WTC11 (cell line): ENCODE data around the gene MCRIP2.
A peak's percentile ranks its signal among the peaks of the same experiment; 100 is the strongest.

ENCODE experiments used
- ATF1 ChIP-seq: sonication (generic); formaldehyde crosslinking; IDR thresholded peaks from 2 replicates; pipeline ENCODE4 v1.8.1; 2023; ENCODE audit warnings: mild to moderate bottlenecking, moderate library complexity, missing genetic modification reagents
- CBFB ChIP-seq: sonication (generic); formaldehyde crosslinking; IDR thresholded peaks from 2 replicates; pipeline ENCODE4 v1.8.1; 2022; ENCODE audit warnings: mild to moderate bottlenecking, low read depth, missing genetic modification reagents
- ELF4 ChIP-seq: sonication (generic); formaldehyde crosslinking; IDR thresholded peaks from 2 replicates; pipeline ENCODE4 v1.8.1; 2022; ENCODE audit warnings: low read depth, mild to moderate bottlenecking, moderate library complexity, missing genetic modification reagents
- IRF2 ChIP-seq: sonication (generic); formaldehyde crosslinking; IDR thresholded peaks from 2 replicates; pipeline ENCODE4 v1.8.0; 2022; ENCODE audit warnings: low read depth, missing genetic modification reagents, borderline replicate concordance
- MXD4 ChIP-seq: fragments of 250-450 bp; sonication (Bioruptor Pico); IDR thresholded peaks from 2 replicates; pipeline ENCODE4 v1.8.0; 2021; ENCODE audit warnings: mild to moderate bottlenecking, moderate library complexity, borderline replicate concordance
- NFYB ChIP-seq: sonication (generic); formaldehyde crosslinking; conservative IDR thresholded peaks from 2 replicates; pipeline ENCODE4 v1.8.0; 2022; ENCODE audit warnings: low read depth, missing genetic modification reagents
- NR2C2 ChIP-seq: sonication (generic); formaldehyde crosslinking; IDR thresholded peaks from 2 replicates; pipeline ENCODE4 v1.8.0; 2022; ENCODE audit warnings: mild to moderate bottlenecking, missing genetic modification reagents
- SP1 ChIP-seq: sonication (generic); formaldehyde crosslinking; conservative IDR thresholded peaks from 2 replicates; pipeline ENCODE4 v1.8.1; 2022; ENCODE audit warnings: missing genetic modification reagents
- TF ChIP-seq, protein P1 (sequence below): fragments of 250-450 bp; sonication (Bioruptor Pico); IDR thresholded peaks from 2 replicates; pipeline ENCODE4 v1.9.0; 2021; ENCODE audit warnings: mild to moderate bottlenecking
- TF ChIP-seq, protein P2 (sequence below): fragments of 200-600 bp; IDR thresholded peaks from 2 replicates; pipeline ENCODE4 v1.8.0; 2022; ENCODE audit warnings: antibody characterized with exemption
- TF ChIP-seq, protein P3 (sequence below): sonication (generic); formaldehyde crosslinking; IDR thresholded peaks from 2 replicates; pipeline ENCODE4 v1.8.1; 2023; ENCODE audit warnings: mild to moderate bottlenecking, missing genetic modification reagents, moderate library complexity
- TF ChIP-seq, protein P4 (sequence below): sonication (generic); formaldehyde crosslinking; IDR thresholded peaks from 2 replicates; pipeline ENCODE4 v1.8.0; 2022; ENCODE audit warnings: mild to moderate bottlenecking, missing genetic modification reagents

DNA sequence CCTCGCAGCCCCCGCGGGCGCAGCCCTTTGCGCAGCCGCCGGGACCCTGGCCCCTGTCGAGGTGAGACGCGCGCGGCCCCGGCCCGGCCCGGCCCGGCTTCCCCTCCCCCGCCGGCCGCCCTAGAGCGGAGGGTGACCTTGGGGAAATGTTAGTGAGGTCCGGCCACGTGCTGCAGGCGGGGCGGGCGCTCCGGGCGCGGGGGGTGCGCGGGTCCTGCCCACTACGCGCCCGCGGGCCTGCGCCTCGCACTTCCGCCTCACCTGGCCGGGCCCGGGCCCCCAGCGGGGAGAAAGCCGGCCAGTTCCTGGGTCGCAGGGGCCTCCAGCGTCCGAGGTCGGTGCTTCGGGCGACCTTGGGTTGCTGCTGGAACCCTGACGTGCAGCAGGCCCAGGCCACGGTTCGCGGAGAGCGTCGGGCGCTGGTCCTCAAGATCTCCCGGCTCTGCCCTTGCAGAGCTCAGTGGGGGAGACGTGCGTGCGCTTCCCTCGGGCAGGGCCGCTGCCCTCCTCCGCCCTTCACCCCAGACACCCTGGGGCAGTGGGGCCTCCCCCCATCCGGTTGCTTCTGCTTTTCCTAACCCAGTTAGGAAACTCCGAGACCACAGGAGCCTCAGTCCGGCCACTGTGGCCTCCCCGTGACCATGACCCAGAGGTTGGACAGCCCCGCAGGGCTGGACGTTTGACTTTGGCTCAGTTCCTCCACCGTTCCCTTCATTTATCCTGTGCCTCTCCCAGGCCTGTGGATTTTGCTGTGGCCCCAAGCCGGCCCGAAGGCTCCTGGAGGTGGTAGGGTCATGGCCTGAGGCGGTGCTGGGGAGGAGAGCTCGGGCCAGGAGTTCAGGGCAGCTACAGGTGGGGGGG is 791 bp downstream of the MCRIP2 start:
- TF ChIP-seq NFYB, result no peak
- no peak for TF ChIP-seq ELF4
- TF ChIP-seq, protein P1, sequence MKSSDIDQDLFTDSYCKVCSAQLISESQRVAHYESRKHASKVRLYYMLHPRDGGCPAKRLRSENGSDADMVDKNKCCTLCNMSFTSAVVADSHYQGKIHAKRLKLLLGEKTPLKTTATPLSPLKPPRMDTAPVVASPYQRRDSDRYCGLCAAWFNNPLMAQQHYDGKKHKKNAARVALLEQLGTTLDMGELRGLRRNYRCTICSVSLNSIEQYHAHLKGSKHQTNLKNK (CRISPR knock-in tag), result no peak
- TF ChIP-seq, protein P2, sequence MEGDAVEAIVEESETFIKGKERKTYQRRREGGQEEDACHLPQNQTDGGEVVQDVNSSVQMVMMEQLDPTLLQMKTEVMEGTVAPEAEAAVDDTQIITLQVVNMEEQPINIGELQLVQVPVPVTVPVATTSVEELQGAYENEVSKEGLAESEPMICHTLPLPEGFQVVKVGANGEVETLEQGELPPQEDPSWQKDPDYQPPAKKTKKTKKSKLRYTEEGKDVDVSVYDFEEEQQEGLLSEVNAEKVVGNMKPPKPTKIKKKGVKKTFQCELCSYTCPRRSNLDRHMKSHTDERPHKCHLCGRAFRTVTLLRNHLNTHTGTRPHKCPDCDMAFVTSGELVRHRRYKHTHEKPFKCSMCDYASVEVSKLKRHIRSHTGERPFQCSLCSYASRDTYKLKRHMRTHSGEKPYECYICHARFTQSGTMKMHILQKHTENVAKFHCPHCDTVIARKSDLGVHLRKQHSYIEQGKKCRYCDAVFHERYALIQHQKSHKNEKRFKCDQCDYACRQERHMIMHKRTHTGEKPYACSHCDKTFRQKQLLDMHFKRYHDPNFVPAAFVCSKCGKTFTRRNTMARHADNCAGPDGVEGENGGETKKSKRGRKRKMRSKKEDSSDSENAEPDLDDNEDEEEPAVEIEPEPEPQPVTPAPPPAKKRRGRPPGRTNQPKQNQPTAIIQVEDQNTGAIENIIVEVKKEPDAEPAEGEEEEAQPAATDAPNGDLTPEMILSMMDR, result no peak
- no peak for TF ChIP-seq IRF2 (CRISPR knock-in tag)
- no peak for TF ChIP-seq CBFB (CRISPR knock-in tag)
- TF ChIP-seq SP1 (CRISPR knock-in tag), result no peak
- TF ChIP-seq, protein P3, sequence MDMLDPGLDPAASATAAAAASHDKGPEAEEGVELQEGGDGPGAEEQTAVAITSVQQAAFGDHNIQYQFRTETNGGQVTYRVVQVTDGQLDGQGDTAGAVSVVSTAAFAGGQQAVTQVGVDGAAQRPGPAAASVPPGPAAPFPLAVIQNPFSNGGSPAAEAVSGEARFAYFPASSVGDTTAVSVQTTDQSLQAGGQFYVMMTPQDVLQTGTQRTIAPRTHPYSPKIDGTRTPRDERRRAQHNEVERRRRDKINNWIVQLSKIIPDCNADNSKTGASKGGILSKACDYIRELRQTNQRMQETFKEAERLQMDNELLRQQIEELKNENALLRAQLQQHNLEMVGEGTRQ, result peak; percentile 76
- no peak for TF ChIP-seq NR2C2 (CRISPR knock-in tag)
- TF ChIP-seq, protein P4, sequence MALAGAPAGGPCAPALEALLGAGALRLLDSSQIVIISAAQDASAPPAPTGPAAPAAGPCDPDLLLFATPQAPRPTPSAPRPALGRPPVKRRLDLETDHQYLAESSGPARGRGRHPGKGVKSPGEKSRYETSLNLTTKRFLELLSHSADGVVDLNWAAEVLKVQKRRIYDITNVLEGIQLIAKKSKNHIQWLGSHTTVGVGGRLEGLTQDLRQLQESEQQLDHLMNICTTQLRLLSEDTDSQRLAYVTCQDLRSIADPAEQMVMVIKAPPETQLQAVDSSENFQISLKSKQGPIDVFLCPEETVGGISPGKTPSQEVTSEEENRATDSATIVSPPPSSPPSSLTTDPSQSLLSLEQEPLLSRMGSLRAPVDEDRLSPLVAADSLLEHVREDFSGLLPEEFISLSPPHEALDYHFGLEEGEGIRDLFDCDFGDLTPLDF (CRISPR knock-in tag), result no peak
- no peak for TF ChIP-seq MXD4 (CRISPR knock-in tag)
- no peak for TF ChIP-seq ATF1
